ENCODE data around the gene SLC30A2. TPM values are rescaled to one million over a fixed set of nuclear protein-coding genes. Genes with fewer than 3 reads are reported as not detected.
A peak's percentile ranks its signal among the peaks of the same experiment; 100 is the strongest.

The SLC30A2 gene
- total RNA-seq, 1 donor: not detected

DNA sequence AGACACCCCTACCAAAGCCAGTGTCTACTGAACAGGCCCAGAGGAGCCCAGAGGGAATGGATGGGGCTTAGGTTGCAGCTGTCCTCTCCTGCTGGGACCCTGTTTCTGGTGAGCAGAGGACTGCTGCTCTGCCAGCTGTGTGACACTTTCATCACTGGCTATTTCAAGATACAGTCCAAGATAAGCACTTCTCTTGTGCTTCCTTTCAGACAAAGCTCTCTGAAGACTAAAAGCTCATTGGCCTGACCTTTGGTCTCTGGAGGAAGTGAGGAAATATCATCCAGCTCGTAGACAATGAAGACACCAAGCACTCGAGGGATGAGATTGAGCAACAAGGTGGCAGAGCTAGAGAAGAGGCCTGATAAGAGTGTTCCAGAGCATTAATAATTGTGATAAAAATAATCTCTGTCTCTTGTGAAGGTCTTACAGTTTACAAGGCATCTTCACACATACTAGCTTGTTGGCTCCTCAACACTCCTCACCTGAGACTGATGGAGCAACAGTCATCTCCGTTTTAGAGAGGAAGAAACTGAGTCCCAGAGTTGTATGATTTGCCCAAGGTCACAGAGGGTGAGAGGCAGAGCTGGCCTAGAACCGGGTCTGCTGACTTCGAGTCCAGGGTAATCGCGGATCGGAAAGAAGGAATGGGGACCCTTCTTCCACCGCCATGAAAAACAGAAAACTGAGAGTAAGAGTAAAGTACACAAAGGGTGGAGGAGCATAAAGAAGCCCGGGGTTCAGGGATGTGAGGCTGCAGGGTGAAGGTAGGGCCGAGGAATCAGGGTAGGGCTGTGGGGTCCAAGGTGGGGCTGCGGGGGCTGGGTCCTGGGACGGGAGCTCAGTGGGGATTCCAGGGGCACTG, 48.7 kb downstream of the SLC30A2 start:
- peak overlapping the region; percentile 71 for H3K4me3 ChIP-seq (ENCODE audit: low read depth, low read length)
- peak; percentile 91 for DNase-seq (ENCODE audit: low read depth)
- no peak for TF ChIP-seq CTCF (IDR thresholded peaks at IDR 0.05; ENCODE audit: insufficient read depth, low read depth, low read length)

DNA sequence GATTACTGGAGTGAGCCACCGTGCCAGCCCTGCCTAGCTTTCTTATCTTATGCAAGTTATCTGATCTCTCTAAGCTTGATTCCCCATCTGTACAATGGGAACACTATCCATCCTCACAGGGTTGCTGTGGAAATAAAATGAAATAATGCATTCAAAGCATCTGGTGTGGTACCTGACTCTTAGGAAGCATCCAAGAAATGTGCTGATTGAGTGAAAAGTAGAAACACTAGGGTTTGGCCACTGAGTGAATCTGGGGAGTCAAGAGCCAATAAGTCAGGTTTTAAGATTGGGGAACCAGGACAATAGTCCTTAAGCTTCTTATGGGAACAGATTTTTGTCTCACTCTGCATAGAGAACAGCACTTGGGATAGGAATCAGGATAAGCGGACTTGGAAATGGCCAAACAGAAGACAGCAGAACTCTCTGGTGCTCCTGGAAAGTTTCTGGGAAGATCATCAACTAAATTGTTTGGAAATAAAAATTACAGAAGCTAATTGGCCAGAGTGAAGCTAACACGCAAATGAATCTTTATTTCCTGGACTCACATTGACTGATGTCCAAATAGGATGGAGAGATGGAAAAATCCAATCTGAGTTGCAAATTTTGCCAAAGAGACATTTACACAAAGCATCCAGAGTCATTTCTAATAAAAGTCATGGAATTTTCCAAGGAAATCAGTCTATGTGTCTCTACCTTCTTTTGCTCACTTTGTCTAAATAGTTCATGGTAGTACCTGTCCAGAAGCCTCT, 51.3 kb downstream of the SLC30A2 start:
- DNase-seq (ENCODE audit: low read depth): no peak
- H3K4me3 ChIP-seq (ENCODE audit: low read depth, low read length): no peak overlapping the region
- TF ChIP-seq CTCF (IDR thresholded peaks at IDR 0.05; ENCODE audit: insufficient read depth, low read depth, low read length): no peak

DNA sequence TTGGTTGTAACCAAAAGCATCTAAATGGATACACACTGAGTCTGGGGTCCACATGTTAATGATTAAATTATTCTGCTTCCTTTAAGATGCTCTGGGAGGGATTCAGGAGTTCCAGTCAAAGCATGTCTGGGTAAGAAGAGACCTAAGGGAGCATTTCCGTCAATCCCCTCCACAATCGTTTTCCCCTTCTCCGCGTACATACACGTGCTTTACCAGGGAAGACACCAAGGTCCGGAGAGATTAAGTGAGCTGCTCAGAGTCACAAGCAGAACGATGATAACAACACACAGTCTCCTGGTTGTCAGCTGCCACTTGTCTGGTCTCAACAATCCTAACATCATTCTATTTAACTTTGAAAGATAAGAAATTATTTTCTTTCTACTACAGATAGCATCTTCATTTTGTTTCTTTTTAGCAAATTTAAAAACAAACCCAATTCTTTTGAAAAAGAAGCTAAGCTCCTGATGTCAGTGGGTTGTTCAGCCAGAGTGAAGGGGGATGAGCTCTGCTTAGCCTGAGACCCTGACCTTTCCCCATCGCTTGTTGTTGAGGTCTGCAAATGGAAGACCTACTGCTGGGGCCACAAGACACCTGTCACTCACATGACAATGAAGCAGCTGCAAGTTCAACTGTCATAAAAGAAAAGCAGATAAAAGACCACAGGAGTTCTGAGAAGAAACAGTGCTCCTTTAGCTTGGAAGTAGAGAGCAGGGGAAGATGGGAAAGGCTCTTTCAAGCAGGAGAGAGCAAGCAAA, 52.5 kb downstream of the SLC30A2 start:
- TF ChIP-seq CTCF (IDR thresholded peaks at IDR 0.05; ENCODE audit: insufficient read depth, low read depth, low read length): no peak
- DNase-seq (ENCODE audit: low read depth): no peak
- H3K4me3 ChIP-seq (ENCODE audit: low read depth, low read length): no peak overlapping the region

DNA sequence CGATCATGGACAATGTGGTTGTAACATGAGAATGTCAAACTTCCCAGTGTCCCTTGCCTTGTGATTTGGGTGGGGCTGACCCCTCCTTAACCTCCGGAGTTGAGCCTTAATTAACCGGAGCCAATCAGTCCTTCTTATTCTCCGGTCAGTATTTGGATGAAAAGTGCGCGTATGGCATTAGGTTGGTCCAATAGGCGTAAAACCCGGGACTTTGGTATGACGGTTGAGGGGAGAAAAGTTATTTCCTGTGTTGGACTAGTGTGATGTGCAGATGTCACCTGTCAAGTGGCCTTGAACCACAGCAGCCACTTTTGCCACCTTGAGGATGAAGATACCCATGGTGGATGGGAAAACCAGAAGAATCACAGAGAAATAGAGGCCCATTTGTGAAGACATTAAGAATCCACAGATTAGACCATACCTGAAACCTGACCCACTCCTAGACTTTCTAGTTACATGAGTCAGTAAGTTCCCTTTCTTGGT, 53.2 kb downstream of the SLC30A2 start:
- no peak for TF ChIP-seq CTCF (IDR thresholded peaks at IDR 0.05; ENCODE audit: insufficient read depth, low read depth, low read length)
- DNase-seq (ENCODE audit: low read depth): no peak
- no peak overlapping the region for H3K4me3 ChIP-seq (ENCODE audit: low read depth, low read length)

GRCh38 chr1:25991937-25992688, 53.8 kb downstream of the SLC30A2 start:
- TF ChIP-seq CTCF (IDR thresholded peaks at IDR 0.05; ENCODE audit: insufficient read depth, low read depth, low read length): no peak
- no peak overlapping the region for H3K4me3 ChIP-seq (ENCODE audit: low read depth, low read length)
- DNase-seq (ENCODE audit: low read depth): no peak

All from fibroblast of villous mesenchyme (primary cell).